CD4-positive, CD25-positive, alpha-beta regulatory T cell (primary cell): ENCODE results near the gene EREG. TPM values are rescaled to one million over a fixed set of nuclear protein-coding genes. Genes with fewer than 3 reads are reported as not detected.

Source experiments
- ATAC-seq, 2 donors: fragments of 150-1000 bp; cut with Tn5 transposase; one replicate each; pipeline ENCODE4 v1.10.0; 2021; ENCODE audit warnings: low read depth in 2 of 2, moderate number of reproducible peaks in 2 of 2, moderate library complexity in 1 of 2
- DNase-seq, 3 donors: peaks; one replicate each; pipeline versions ENCODE4 v3.0.0 to v3.0.0-alpha.2; 2012 to 2022; ENCODE audit warnings: mixed read lengths in 1 of 3
- H3K27ac ChIP-seq: one replicate; pipeline ENCODE4 v1.7.0; 2013; ENCODE audit warnings: mild to moderate bottlenecking, low read length; ENCODE audit not compliant: insufficient read depth, poor library complexity, severe bottlenecking
- H3K27me3 ChIP-seq: one replicate; pipeline ENCODE4 v1.7.0; 2013; ENCODE audit warnings: low read length; ENCODE audit not compliant: control insufficient read depth, insufficient read depth
- H3K36me3 ChIP-seq: one replicate; pipeline ENCODE4 v1.7.0; 2013; ENCODE audit warnings: mild to moderate bottlenecking, low read length, moderate library complexity; ENCODE audit not compliant: control insufficient read depth, insufficient read depth
- H3K4me1 ChIP-seq: 2 replicates; pipeline ENCODE4 v1.7.0; 2013; ENCODE audit warnings: mild to moderate bottlenecking, low read length; ENCODE audit not compliant: insufficient read depth, control insufficient read depth, poor library complexity, severe bottlenecking
- H3K4me3 ChIP-seq: one replicate; pipeline ENCODE4 v1.7.0; 2013; ENCODE audit warnings: low read depth, mild to moderate bottlenecking, low read length, moderate library complexity
- H3K9me3 ChIP-seq, 2 experiments: 1 replicate in 1 of 2; 2 replicates in 1 of 2; pipeline ENCODE4 v1.7.0; 2013; ENCODE audit warnings: low read length in 2 of 2, mild to moderate bottlenecking in 1 of 2, moderate library complexity in 1 of 2; ENCODE audit not compliant: control insufficient read depth in 2 of 2
- H3K27ac Mint-ChIP-seq, 3 donors: one replicate each; pipeline ENCODE4 v1.8.0; 2020 to 2022; ENCODE audit warnings: mild to moderate bottlenecking in 3 of 3, mixed read lengths in 3 of 3, moderate library complexity in 2 of 3
- H3K27me3 Mint-ChIP-seq: one replicate; pipeline ENCODE4 v1.8.0; 2022; ENCODE audit warnings: mild to moderate bottlenecking, mixed read lengths
- H3K36me3 Mint-ChIP-seq: one replicate; pipeline ENCODE4 v1.8.0; 2020; ENCODE audit warnings: mixed read lengths
- H3K4me1 Mint-ChIP-seq, 4 donors: one replicate each; pipeline ENCODE4 v1.8.0; 2020 to 2022; ENCODE audit warnings: mixed read lengths in 4 of 4, mild to moderate bottlenecking in 1 of 4
- H3K4me3 Mint-ChIP-seq, 4 donors: one replicate each; pipeline ENCODE4 v1.8.0; 2020 to 2022; ENCODE audit warnings: mild to moderate bottlenecking in 4 of 4, mixed read lengths in 4 of 4, moderate library complexity in 3 of 4
- H3K9me3 Mint-ChIP-seq, 7 donors: one replicate each; pipeline ENCODE4 v1.8.0; 2020 to 2022; ENCODE audit warnings: mixed read lengths in 7 of 7, mild to moderate bottlenecking in 3 of 7, moderate library complexity in 2 of 7
- polyA plus RNA-seq, 4 donors: library from polyadenylated mRNA; unstranded; fragments of 300-500 nt; fragmentation: Illumina TruSeq; gene quantifications; one replicate each; pipeline ENCODE4 v1.2.3, GENCODE V29; 2021
- total RNA-seq: library from RNA; stranded (reverse); gene quantifications from one replicate; pipeline ENCODE4 v1.2.3, GENCODE V29; 2022

The EREG gene
- total and polyA plus RNA-seq, 5 donors from 2014 or later, result 1.0 TPM; not detected in 4

GRCh38 chr4:74431113-74431826 is 66.3 kb downstream of the EREG start:
- ATAC-seq, result no peak
- H3K36me3 ChIP-seq, result no peaks in the 10 kb centered on the region

GRCh38 chr4:74433043-74433442 is 68.1 kb downstream of the EREG start:
- Mint-ChIP-seq H3K27me3 (no peaks in the 10 kb centered on the region), H3K4me3 (no peak overlapping the region), H3K27ac (peak overlapping the region in 1 of 3 donors; percentile 43), H3K9me3 (no peaks in the 10 kb centered on the region), H3K4me1 (no peaks in the 10 kb centered on the region), H3K36me3 (no peaks in the 10 kb centered on the region)
- Histone ChIP-seq H3K4me3 (no peak overlapping the region), H3K27ac (no peak overlapping the region), H3K27me3 (no peaks in the 10 kb centered on the region), H3K36me3 (no peaks in the 10 kb centered on the region), H3K4me1 (no peaks in the 10 kb centered on the region), H3K9me3 (no peaks in the 10 kb centered on the region)
- DNase-seq (no peak), ATAC-seq (no peak)

More at GRCh38 chr4:74431113-74431826, 66.3 kb downstream of the EREG start:
- H3K4me1 Mint-ChIP-seq, result no peaks in the 10 kb centered on the region
- H3K27me3 ChIP-seq, result no peaks in the 10 kb centered on the region
- no peak overlapping the region for H3K4me3 ChIP-seq
- no peaks in the 10 kb centered on the region for H3K4me1 ChIP-seq
- no peak overlapping the region for H3K4me3 Mint-ChIP-seq
- no peaks in the 10 kb centered on the region for H3K27me3 Mint-ChIP-seq
- H3K9me3 ChIP-seq, result no peaks in the 10 kb centered on the region
- no peak overlapping the region for H3K27ac Mint-ChIP-seq
- no peak overlapping the region for H3K27ac ChIP-seq
- no peaks in the 10 kb centered on the region for H3K9me3 Mint-ChIP-seq
- no peak for DNase-seq
- H3K36me3 Mint-ChIP-seq, result no peaks in the 10 kb centered on the region

GRCh38 chr4:74433541-74434172 is 68.7 kb downstream of the EREG start:
- H3K4me3 Mint-ChIP-seq, result no peak overlapping the region
- no peaks in the 10 kb centered on the region for H3K9me3 Mint-ChIP-seq
- Histone ChIP-seq H3K27ac (no peak overlapping the region), H3K27me3 (no peaks in the 10 kb centered on the region), H3K4me3 (no peak overlapping the region), H3K4me1 (no peaks in the 10 kb centered on the region), H3K36me3 (no peaks in the 10 kb centered on the region), H3K9me3 (no peaks in the 10 kb centered on the region)
- H3K27me3 Mint-ChIP-seq, result no peaks in the 10 kb centered on the region
- no peaks in the 10 kb centered on the region for H3K36me3 Mint-ChIP-seq
- ATAC-seq (no peak), DNase-seq (no peak)
- no peaks in the 10 kb centered on the region for H3K4me1 Mint-ChIP-seq
- H3K27ac Mint-ChIP-seq, result no peak overlapping the region

- Mint-ChIP-seq H3K4me1 (no peaks in the 10 kb centered on the region), H3K27ac (no peak overlapping the region), H3K4me3 (no peak overlapping the region), H3K36me3 (no peaks in the 10 kb centered on the region), H3K9me3 (no peaks in the 10 kb centered on the region), H3K27me3 (no peaks in the 10 kb centered on the region)
- Histone ChIP-seq H3K4me3 (no peak overlapping the region), H3K4me1 (no peaks in the 10 kb centered on the region), H3K27ac (no peak overlapping the region), H3K36me3 (no peaks in the 10 kb centered on the region), H3K9me3 (no peaks in the 10 kb centered on the region), H3K27me3 (no peaks in the 10 kb centered on the region)
- no peak for ATAC-seq
- DNase-seq, result no peak
These were observed 70.4 kb downstream of the EREG start for GRCh38 chr4:74435296-74435695.

- DNase-seq (no peak), ATAC-seq (no peak)
- Mint-ChIP-seq H3K4me1 (no peaks in the 10 kb centered on the region), H3K27ac (no peak overlapping the region), H3K36me3 (no peaks in the 10 kb centered on the region), H3K4me3 (no peak overlapping the region), H3K27me3 (no peaks in the 10 kb centered on the region), H3K9me3 (no peaks in the 10 kb centered on the region)
- H3K36me3 ChIP-seq, result no peaks in the 10 kb centered on the region
- no peaks in the 10 kb centered on the region for H3K27me3 ChIP-seq
- H3K4me3 ChIP-seq, result no peak overlapping the region
- no peak overlapping the region for H3K27ac ChIP-seq
- no peaks in the 10 kb centered on the region for H3K9me3 ChIP-seq
- no peaks in the 10 kb centered on the region for H3K4me1 ChIP-seq
These were observed 72.9 kb downstream of the EREG start for GRCh38 chr4:74437866-74438265.

Other genes starting within 250 kb of the EREG start
- 6.9 TPM for gene MTHFD2L, start 207.0 kb upstream of the EREG start, total RNA-seq
- 1 to 10 TPM; 2.3 to 6.8 (median 3.8) TPM for gene MTHFD2L, start 207.0 kb upstream of the EREG start, polyA plus RNA-seq
- gene EPGN, start 56.7 kb upstream of the EREG start, total RNA-seq, result 0.54 TPM
- gene EPGN, start 56.7 kb upstream of the EREG start, polyA plus RNA-seq, result not detected
- gene AREG, start 80.0 kb downstream of the EREG start, total RNA-seq, result 9.3 TPM
- 1 to 10 TPM in 3 of 4 donors, under 1 TPM in 1; 0.43 to 2.5 (median 1.7) TPM for gene AREG, start 80.0 kb downstream of the EREG start, polyA plus RNA-seq